GM12878 (cell line): ENCODE measurements around the gene IFI35. TPM values are rescaled to one million over a fixed set of nuclear protein-coding genes. Genes with fewer than 3 reads are reported as not detected.

Experiments used
- ATAC-seq: fragments of 200-7000 bp; cut with Tn5 transposase; 3 replicates; pipeline ENCODE4 v1.9.1; 2020; ENCODE audit warnings: mild to moderate bottlenecking, moderate library complexity
- BruUV-seq: library from RNA; stranded (reverse); fragments of 400-500 nt; replicated peaks from 2 replicates; lab custom pipeline; 2021; lab: Mats Ljungman, UMichigan
- CTCF ChIA-PET: fragments of 300-600 bp; sonication (Branson Sonifier 250); formaldehyde crosslinking; extraction: SDS; loops from one replicate; lab custom pipeline; 2021; ENCODE audit warnings: inconsistent platforms; lab: Yijun Ruan, JAX
- POLR2A ChIA-PET: fragments of 350-600 bp; formaldehyde crosslinking; extraction: SDS; loops from one replicate; lab custom pipeline; 2021; ENCODE audit warnings: inconsistent platforms; lab: Charles Lee
- RAD21 ChIA-PET: fragments of 300-600 bp; sonication (Branson Sonifier 250); formaldehyde crosslinking; loops from one replicate; lab custom pipeline; 2023; ENCODE audit warnings: antibody characterized with exemption; ENCODE audit not compliant: unreplicated experiment; lab: Charles Lee
- SMC1A ChIA-PET: fragments of 300-600 bp; sonication (Branson Sonifier 250); formaldehyde crosslinking; loops from one replicate; lab custom pipeline; 2023; ENCODE audit not compliant: unreplicated experiment, uncharacterized antibody; lab: Charles Lee
- DNase-seq: peaks from one replicate; pipeline ENCODE4 v3.0.0-alpha.2; 2011; ENCODE audit warnings: low read depth, low spot score
- FAIRE-seq: peaks from 3 replicates; lab custom pipeline; 2011; peaks lifted over from hg19 to GRCh38; lab: Jason Lieb, UNC
- H2AFZ ChIP-seq: 2 replicates; pipeline ENCODE4 v1.6.0; 2011; ENCODE audit warnings: low read depth, low read length, control low read depth; ENCODE audit not compliant: control insufficient read depth
- H3K27ac ChIP-seq: 2 replicates; pipeline ENCODE4 v1.5.1; 2011; ENCODE audit warnings: control low read depth; ENCODE audit not compliant: control insufficient read depth, insufficient read depth
- H3K27me3 ChIP-seq, 2 experiments: replicated peaks in 1 of 2; 2 replicates each; pipeline versions ENCODE4 v1.6.0 to v1.6.1; 2011; ENCODE audit warnings: low read length in 1 of 2; ENCODE audit not compliant: control insufficient read depth in 2 of 2, insufficient read depth in 2 of 2
- H3K36me3 ChIP-seq, 2 experiments: 2 replicates each; pipeline ENCODE4 v1.5.1; 2011; ENCODE audit warnings: low read length in 1 of 2; ENCODE audit not compliant: control insufficient read depth in 2 of 2, insufficient read depth in 2 of 2
- H3K4me1 ChIP-seq: 2 replicates; pipeline ENCODE4 v1.6.1; 2011; ENCODE audit warnings: mild to moderate bottlenecking, low read length, moderate library complexity, mixed read lengths; ENCODE audit not compliant: control insufficient read depth, insufficient read depth
- H3K4me2 ChIP-seq: 2 replicates; pipeline ENCODE4 v1.6.0; 2011; ENCODE audit warnings: control low read depth; ENCODE audit not compliant: control insufficient read depth, insufficient read depth
- H3K4me3 ChIP-seq: fragments of 200-600 bp; sonication (generic); 2 replicates; pipeline ENCODE4 v1.5.1; 2016
- H3K79me2 ChIP-seq: 2 replicates; pipeline ENCODE4 v1.6.0; 2011; ENCODE audit warnings: low read length; ENCODE audit not compliant: control insufficient read depth, insufficient read depth
- H3K9ac ChIP-seq: 2 replicates; pipeline ENCODE4 v1.8.0; 2011; ENCODE audit warnings: low read length, control low read depth, mixed read lengths; ENCODE audit not compliant: control insufficient read depth, insufficient read depth
- H3K9me3 ChIP-seq: replicated peaks from 3 replicates; pipeline ENCODE4 v1.5.1; 2011; ENCODE audit warnings: mild to moderate bottlenecking, low read length; ENCODE audit not compliant: control insufficient read depth, insufficient read depth
- H4K20me1 ChIP-seq: 2 replicates; pipeline ENCODE4 v1.6.0; 2011; ENCODE audit not compliant: control insufficient read depth, insufficient read depth
- HDAC2 ChIP-seq: fragments of 200-600 bp; sonication (generic); IDR thresholded peaks from 2 replicates; pipeline ENCODE4 v1.6.1; 2017
- JUNB ChIP-seq: IDR thresholded peaks from 2 replicates; pipeline ENCODE4 v1.6.1; 2016; ENCODE audit warnings: antibody characterized with exemption, mild to moderate bottlenecking
- MEF2A ChIP-seq: IDR thresholded peaks from 2 replicates; pipeline ENCODE4 v1.6.1; 2011; ENCODE audit warnings: low read depth, mild to moderate bottlenecking, low read length, moderate library complexity; ENCODE audit not compliant: insufficient read depth
- POLR2A ChIP-seq: IDR thresholded peaks from 2 replicates; pipeline ENCODE4 v1.6.1; 2011; ENCODE audit warnings: low read depth, mild to moderate bottlenecking, low read length
- RB1 ChIP-seq: fragments of 450-650 bp; formaldehyde crosslinking; IDR thresholded peaks from 2 replicates; pipeline ENCODE4 v1.6.1; 2017; ENCODE audit warnings: mild to moderate bottlenecking, borderline replicate concordance
- RCOR1 ChIP-seq: conservative IDR thresholded peaks from 2 replicates; pipeline ENCODE4 v1.6.1; 2012; ENCODE audit warnings: low read depth, low read length, improper control_type of control experiment
- TCF12 ChIP-seq: IDR thresholded peaks from 2 replicates; pipeline ENCODE4 v1.6.1; 2011; ENCODE audit warnings: low read depth, mild to moderate bottlenecking, low read length
- ZNF24 ChIP-seq: fragments of 450-650 bp; IDR thresholded peaks from 2 replicates; pipeline ENCODE4 v1.6.1; 2017; ENCODE audit warnings: antibody characterized with exemption, mild to moderate bottlenecking
- WGBS: methylation state at CpG from one replicate; pipeline ENCODE4 v1.1.6; 2016; ENCODE audit warnings: low lambda C conversion rate; ENCODE audit not compliant: insufficient replicate concordance, insufficient coverage; ENCODE audit errors: missing lambda C conversion rate; 5-methylcytosine and 5-hydroxymethylcytosine counted together
- in situ Hi-C: fragments of 300-500 bp; cut with MboI; formaldehyde crosslinking; loops from 9 replicates; pipeline ENCODE4 v1.14.3; 2018; ENCODE audit warnings: mixed read lengths
- intact Hi-C: fragments of 100-400 bp; cut with micrococcal nuclease; formaldehyde crosslinking; loops from one replicate; pipeline ENCODE4 v1.14.2; 2022; ENCODE audit not compliant: unreplicated experiment
- polyA plus RNA-seq, 11 experiments: library from polyadenylated mRNA; depleted of rRNA in 4 of 11; unstranded in 6 of 11; stranded (reverse) in 5 of 11; fragments of >200 nt; fragmentation: Nextera tagmentation in 4 of 11; fragmentation: Illumina TruSeq in 1 of 11; extraction: Ambion mirVana in 4 of 11; extraction: Trizol in 1 of 11; gene quantifications; 1 replicate in 1 of 11; 2 replicates in 10 of 11; pipeline versions ENCODE4 v1.2.1 to v1.2.3, GENCODE V29; 2011 to 2016; ENCODE audit warnings: inconsistent platforms in 2 of 11, missing spikeins in 2 of 11, low read depth in 1 of 11
- total RNA-seq, 4 experiments: library from RNA; depleted of rRNA in 3 of 4; stranded (reverse); fragments of >200 nt in 3 of 4; fragmentation: Illumina TruSeq in 1 of 4; extraction: Trizol in 1 of 4; gene quantifications; 2 replicates each; pipeline versions ENCODE4 v1.2.1 to v1.2.3, GENCODE V29; 2013 to 2021
- TF ChIP-seq, protein P1 (sequence below): fragments of 450-650 bp; IDR thresholded peaks from 2 replicates; pipeline ENCODE4 v1.6.1; 2017; ENCODE audit warnings: antibody characterized with exemption, mild to moderate bottlenecking, moderate library complexity

Gene IFI35
- total and polyA plus RNA-seq, 10 of the 15 experiments (the other 5 are each of a cell fraction or from before 2014, with no cell fraction given): 18.4 to 92.2 (median 65.3) TPM

DNA sequence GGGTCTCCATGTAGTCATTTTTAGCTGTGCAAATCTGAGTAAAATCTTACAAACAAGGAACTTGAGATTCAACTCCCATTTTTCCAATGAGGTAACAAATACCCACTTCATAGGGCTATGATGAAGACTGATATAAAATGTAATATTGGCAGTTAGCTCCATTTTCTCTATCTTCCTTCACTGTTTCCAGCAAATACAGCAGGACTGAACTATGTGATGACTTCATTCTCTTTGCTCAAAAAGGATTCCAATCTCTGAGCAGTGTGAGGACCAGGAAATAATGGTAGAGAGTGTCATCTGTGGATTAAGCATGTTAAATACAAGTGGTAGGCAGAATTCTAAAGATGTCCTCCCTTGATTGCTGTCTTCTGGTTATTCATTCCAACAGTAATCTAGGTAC lies 36.7 kb downstream of the IFI35 start:
- ChIA-PET POLR2A (no interaction called here), CTCF (interaction anchor here (0.6 to 1.2 kb wide), 2 partner anchors 14 to 169 kb away, joined by 3 read pairs; no protein-coding TSS in a partner anchor), RAD21 (no interaction called here), SMC1A (interaction anchor here (0.9 kb wide), 1 partner anchor 17 kb away, joined by 3 read pairs; no protein-coding TSS in a partner anchor)
- Histone ChIP-seq H3K9ac (no peak overlapping the region), H3K27me3 (no peaks in the 10 kb centered on the region), H2AFZ (no peak overlapping the region), H3K27ac (no peak overlapping the region), H3K9me3 (no peaks in the 10 kb centered on the region), H3K4me2 (no peak overlapping the region), H4K20me1 (no peaks in the 10 kb centered on the region), H3K79me2 (no peaks in the 10 kb centered on the region), H3K36me3 (0 out of 4 replicates have a peak, but pooled peaks cover 0 to 7% of the 10 kb centered on the region in 2 experiments), H3K4me1 (no peaks in the 10 kb centered on the region), H3K4me3 (no peak overlapping the region)
- no TSS peak for BruUV-seq
- in situ Hi-C loops: no loop called here
- ATAC-seq (no peak), FAIRE-seq (no peak), DNase-seq (no peak)
- intact Hi-C loops: no loop called here
- TF ChIP-seq JUNB: no peak
- TF ChIP-seq TCF12: no peak
- no peak for TF ChIP-seq RB1
- no peak for TF ChIP-seq ZNF24
- no peak for TF ChIP-seq POLR2A
- TF ChIP-seq HDAC2: no peak
- TF ChIP-seq RCOR1: no peak

DNA sequence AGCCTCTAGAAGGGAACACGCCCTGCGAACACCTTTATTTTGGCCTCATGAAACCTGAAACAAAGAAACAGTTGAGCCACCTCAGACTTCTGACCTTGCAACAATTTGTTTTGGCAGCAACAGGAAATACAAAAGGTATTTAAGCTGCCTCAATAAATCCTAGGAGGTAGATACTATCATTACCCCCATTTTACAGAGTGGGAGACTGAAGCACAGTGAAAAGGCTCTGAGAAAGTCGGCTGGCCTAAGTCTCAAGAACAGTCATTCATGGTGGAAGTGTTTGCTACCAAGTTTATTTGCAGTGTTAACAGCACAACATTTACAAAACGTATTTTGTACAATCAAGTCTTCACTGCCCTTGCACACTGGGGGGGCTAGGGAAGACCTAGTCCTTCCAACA lies 37.4 kb downstream of the IFI35 start:
- ChIA-PET RAD21 (no interaction called here), CTCF (interaction anchor here (1.2 kb wide), 1 partner anchor 15 kb away, joined by 3 read pairs; no protein-coding TSS in a partner anchor)
- FAIRE-seq: no peak

More for the DNA sequence above, 37.4 kb downstream of the IFI35 start:
- no peaks in the 10 kb centered on the region for H3K27me3 ChIP-seq
- ChIA-PET POLR2A (interaction anchor here (0.6 kb wide), 1 partner anchor 52 kb away, joined by 5 read pairs; no protein-coding TSS in a partner anchor), SMC1A (interaction anchor here (0.6 to 1.2 kb wide), 2 partner anchors 37 to 176 kb away, joined by 3 to 4 read pairs; no protein-coding TSS in a partner anchor)
- H3K4me1 ChIP-seq: no peaks in the 10 kb centered on the region
- ATAC-seq: no peak
- in situ Hi-C loops (no loop called here), intact Hi-C loops (no loop called here)
- H3K9me3 ChIP-seq: no peaks in the 10 kb centered on the region
- H3K36me3 ChIP-seq: 0 out of 4 replicates have a peak, but pooled peaks cover 0 to 7% of the 10 kb centered on the region in 2 experiments
- H3K4me3 ChIP-seq: no peak overlapping the region
- no peak overlapping the region for H3K27ac ChIP-seq
- H3K9ac ChIP-seq: no peak overlapping the region
- H2AFZ ChIP-seq: no peak overlapping the region
- BruUV-seq: no TSS peak
- H4K20me1 ChIP-seq: no peaks in the 10 kb centered on the region
- no peak overlapping the region for H3K4me2 ChIP-seq
- TF ChIP-seq MEF2A (no peak), ZNF24 (no peak)
- TF ChIP-seq, protein P1, sequence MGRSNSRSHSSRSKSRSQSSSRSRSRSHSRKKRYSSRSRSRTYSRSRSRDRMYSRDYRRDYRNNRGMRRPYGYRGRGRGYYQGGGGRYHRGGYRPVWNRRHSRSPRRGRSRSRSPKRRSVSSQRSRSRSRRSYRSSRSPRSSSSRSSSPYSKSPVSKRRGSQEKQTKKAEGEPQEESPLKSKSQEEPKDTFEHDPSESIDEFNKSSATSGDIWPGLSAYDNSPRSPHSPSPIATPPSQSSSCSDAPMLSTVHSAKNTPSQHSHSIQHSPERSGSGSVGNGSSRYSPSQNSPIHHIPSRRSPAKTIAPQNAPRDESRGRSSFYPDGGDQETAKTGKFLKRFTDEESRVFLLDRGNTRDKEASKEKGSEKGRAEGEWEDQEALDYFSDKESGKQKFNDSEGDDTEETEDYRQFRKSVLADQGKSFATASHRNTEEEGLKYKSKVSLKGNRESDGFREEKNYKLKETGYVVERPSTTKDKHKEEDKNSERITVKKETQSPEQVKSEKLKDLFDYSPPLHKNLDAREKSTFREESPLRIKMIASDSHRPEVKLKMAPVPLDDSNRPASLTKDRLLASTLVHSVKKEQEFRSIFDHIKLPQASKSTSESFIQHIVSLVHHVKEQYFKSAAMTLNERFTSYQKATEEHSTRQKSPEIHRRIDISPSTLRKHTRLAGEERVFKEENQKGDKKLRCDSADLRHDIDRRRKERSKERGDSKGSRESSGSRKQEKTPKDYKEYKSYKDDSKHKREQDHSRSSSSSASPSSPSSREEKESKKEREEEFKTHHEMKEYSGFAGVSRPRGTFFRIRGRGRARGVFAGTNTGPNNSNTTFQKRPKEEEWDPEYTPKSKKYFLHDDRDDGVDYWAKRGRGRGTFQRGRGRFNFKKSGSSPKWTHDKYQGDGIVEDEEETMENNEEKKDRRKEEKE: no peak
- no peaks in the 10 kb centered on the region for H3K79me2 ChIP-seq
- 74% methylated on average over 4 of the region's 4 CpGs for WGBS
- DNase-seq: no peak
